CD8-positive, alpha-beta memory T cell (primary cell): ENCODE results near the gene GPR108. TPM values are rescaled to one million over a fixed set of nuclear protein-coding genes. Genes with fewer than 3 reads are reported as not detected.
A peak's percentile ranks its signal among the peaks of the same experiment; 100 is the strongest.

Source experiments
- CTCF ChIA-PET: fragments of 350-600 bp; sonication (Branson Sonifier 250); formaldehyde crosslinking; loops from one replicate; lab custom pipeline; 2021; ENCODE audit warnings: antibody characterized with exemption; lab: Charles Lee
- POLR2A ChIA-PET: fragments of 350-600 bp; sonication (Branson Sonifier 250); formaldehyde crosslinking; loops from one replicate; lab custom pipeline; 2021; ENCODE audit warnings: antibody characterized with exemption; lab: Charles Lee
- DNase-seq, 5 donors: peaks; one replicate each; pipeline versions ENCODE4 v3.0.0 to v3.0.0-alpha.2; 2020 to 2022; ENCODE audit warnings: mixed read lengths in 1 of 5
- H3K27ac ChIP-seq: one replicate; pipeline ENCODE4 v1.7.0; 2013; ENCODE audit warnings: low read depth, mild to moderate bottlenecking, low read length, moderate library complexity
- H3K27me3 ChIP-seq: 2 replicates; pipeline ENCODE4 v1.7.0; 2013; ENCODE audit warnings: low read length, mild to moderate bottlenecking; ENCODE audit not compliant: insufficient read depth, poor library complexity, severe bottlenecking
- H3K36me3 ChIP-seq: 2 replicates; pipeline ENCODE4 v1.7.0; 2013; ENCODE audit warnings: mild to moderate bottlenecking, low read length, moderate library complexity; ENCODE audit not compliant: insufficient read depth
- H3K4me1 ChIP-seq: 2 replicates; pipeline ENCODE4 v1.7.0; 2013; ENCODE audit warnings: mild to moderate bottlenecking, low read length, moderate library complexity; ENCODE audit not compliant: insufficient read depth
- H3K4me3 ChIP-seq: 2 replicates; pipeline ENCODE4 v1.7.0; 2013; ENCODE audit warnings: mild to moderate bottlenecking, low read length
- H3K9me3 ChIP-seq: 2 replicates; pipeline ENCODE4 v1.7.0; 2013; ENCODE audit warnings: mild to moderate bottlenecking, low read length
- H3K27ac Mint-ChIP-seq, 8 donors: one replicate each; pipeline ENCODE4 v1.8.0; 2020 to 2021; ENCODE audit warnings: mixed read lengths in 8 of 8, mild to moderate bottlenecking in 6 of 8, inconsistent platforms in 3 of 8, moderate library complexity in 3 of 8
- H3K27me3 Mint-ChIP-seq, 2 donors: one replicate each; pipeline ENCODE4 v1.8.0; 2020 to 2021; ENCODE audit warnings: mixed read lengths in 2 of 2, mild to moderate bottlenecking in 1 of 2, moderate library complexity in 1 of 2
- H3K36me3 Mint-ChIP-seq, 3 donors: one replicate each; pipeline ENCODE4 v1.8.0; 2020 to 2021; ENCODE audit warnings: mixed read lengths in 3 of 3, inconsistent platforms in 1 of 3, mild to moderate bottlenecking in 1 of 3
- H3K4me1 Mint-ChIP-seq, 3 donors: one replicate each; pipeline ENCODE4 v1.8.0; 2020 to 2021; ENCODE audit warnings: mixed read lengths in 3 of 3, inconsistent platforms in 1 of 3, mild to moderate bottlenecking in 1 of 3
- H3K4me3 Mint-ChIP-seq, 7 donors: one replicate each; pipeline ENCODE4 v1.8.0; 2020 to 2021; ENCODE audit warnings: mixed read lengths in 7 of 7, mild to moderate bottlenecking in 6 of 7, moderate library complexity in 4 of 7, inconsistent platforms in 2 of 7
- H3K9me3 Mint-ChIP-seq, 5 donors: one replicate each; pipeline ENCODE4 v1.8.0; 2020 to 2022; ENCODE audit warnings: mixed read lengths in 5 of 5, mild to moderate bottlenecking in 3 of 5, moderate library complexity in 2 of 5, inconsistent platforms in 1 of 5
- polyA plus RNA-seq: library from polyadenylated mRNA; unstranded; fragments of 300-500 nt; fragmentation: Illumina TruSeq; gene quantifications from one replicate; pipeline ENCODE4 v1.2.3, GENCODE V29; 2021
- total RNA-seq, 2 experiments: library from RNA; stranded (reverse); gene quantifications; one replicate each; pipeline ENCODE4 v1.2.3, GENCODE V29; 2021

The GPR108 gene
- total and polyA plus RNA-seq, 3 experiments from 2014 or later, result 72.0 to 108 (median 74.0) TPM

GRCh38 chr19:6706633-6706958 lies 30.8 kb downstream of the GPR108 start:
- no peak overlapping the region for H3K4me3 Mint-ChIP-seq
- POLR2A ChIA-PET, result no interaction called here
- H3K27ac ChIP-seq, result no peak overlapping the region
- H3K4me1 ChIP-seq, result no peaks in the 10 kb centered on the region
- H3K27ac Mint-ChIP-seq, result no peak overlapping the region
- H3K9me3 Mint-ChIP-seq, result no peaks in the 10 kb centered on the region
- H3K36me3 ChIP-seq, result no peaks in the 10 kb centered on the region
- peaks cover 10% of the 10 kb centered on the region for H3K27me3 ChIP-seq
- DNase-seq, result no peak
- CTCF ChIA-PET, result no interaction called here
- H3K36me3 Mint-ChIP-seq, result no peaks in the 10 kb centered on the region
- peaks cover 16 to 26% of the 10 kb centered on the region in 2 donors for H3K27me3 Mint-ChIP-seq
- H3K4me1 Mint-ChIP-seq, result peaks cover 11 to 15% (median 14%) of the 10 kb centered on the region in 3 donors
- H3K9me3 ChIP-seq, result no peaks in the 10 kb centered on the region
- H3K4me3 ChIP-seq, result no peak overlapping the region

DNA sequence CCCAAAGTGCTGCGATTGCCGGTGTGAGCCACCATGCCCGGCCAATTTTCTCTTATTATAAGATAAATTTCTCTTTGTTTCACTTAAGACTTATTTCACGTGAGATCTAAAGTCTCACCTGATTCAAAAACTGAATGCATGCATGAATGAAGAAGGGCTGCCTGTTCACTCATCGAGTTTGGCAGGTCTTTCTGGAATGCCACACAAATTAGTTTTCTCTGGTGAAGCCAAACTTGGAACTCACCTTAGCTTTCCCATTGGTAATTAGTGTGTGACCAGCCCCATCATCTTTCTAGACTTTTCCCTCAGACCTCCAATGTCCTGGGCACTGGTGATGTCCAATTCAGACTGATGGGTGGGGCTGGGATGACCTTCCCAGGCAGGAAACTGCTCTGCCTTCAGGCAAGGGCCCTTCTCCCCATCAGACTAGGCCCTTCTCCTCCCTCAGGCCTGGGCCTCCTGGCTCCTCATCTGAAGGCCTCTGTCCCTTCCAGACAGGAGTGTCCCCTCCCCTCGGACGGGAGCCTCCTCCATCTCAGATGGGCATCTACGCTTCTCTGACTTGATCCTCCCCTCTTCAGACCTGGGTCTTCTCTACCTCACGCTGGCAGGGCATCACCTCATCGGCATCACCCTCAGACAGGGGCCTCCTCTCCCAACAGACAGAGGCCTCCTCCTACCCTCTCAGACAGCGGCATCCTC lies 31.3 kb downstream of the GPR108 start:
- peaks cover 10% of the 10 kb centered on the region for H3K27me3 ChIP-seq
- no peaks in the 10 kb centered on the region for H3K36me3 ChIP-seq
- CTCF ChIA-PET, result no interaction called here
- H3K27ac ChIP-seq, result no peak overlapping the region
- H3K36me3 Mint-ChIP-seq, result no peaks in the 10 kb centered on the region
- H3K4me3 Mint-ChIP-seq, result no peak overlapping the region
- peaks cover 11 to 12% (median 11%) of the 10 kb centered on the region in 3 donors for H3K4me1 Mint-ChIP-seq
- H3K27me3 Mint-ChIP-seq, result peaks cover 15 to 20% of the 10 kb centered on the region in 2 donors
- H3K9me3 ChIP-seq, result no peaks in the 10 kb centered on the region
- H3K9me3 Mint-ChIP-seq, result no peaks in the 10 kb centered on the region
- POLR2A ChIA-PET, result no interaction called here
- no peak for DNase-seq
- H3K4me3 ChIP-seq, result no peak overlapping the region
- no peaks in the 10 kb centered on the region for H3K4me1 ChIP-seq
- H3K27ac Mint-ChIP-seq, result peak overlapping the region in 1 of 8 donors; percentile 52

DNA sequence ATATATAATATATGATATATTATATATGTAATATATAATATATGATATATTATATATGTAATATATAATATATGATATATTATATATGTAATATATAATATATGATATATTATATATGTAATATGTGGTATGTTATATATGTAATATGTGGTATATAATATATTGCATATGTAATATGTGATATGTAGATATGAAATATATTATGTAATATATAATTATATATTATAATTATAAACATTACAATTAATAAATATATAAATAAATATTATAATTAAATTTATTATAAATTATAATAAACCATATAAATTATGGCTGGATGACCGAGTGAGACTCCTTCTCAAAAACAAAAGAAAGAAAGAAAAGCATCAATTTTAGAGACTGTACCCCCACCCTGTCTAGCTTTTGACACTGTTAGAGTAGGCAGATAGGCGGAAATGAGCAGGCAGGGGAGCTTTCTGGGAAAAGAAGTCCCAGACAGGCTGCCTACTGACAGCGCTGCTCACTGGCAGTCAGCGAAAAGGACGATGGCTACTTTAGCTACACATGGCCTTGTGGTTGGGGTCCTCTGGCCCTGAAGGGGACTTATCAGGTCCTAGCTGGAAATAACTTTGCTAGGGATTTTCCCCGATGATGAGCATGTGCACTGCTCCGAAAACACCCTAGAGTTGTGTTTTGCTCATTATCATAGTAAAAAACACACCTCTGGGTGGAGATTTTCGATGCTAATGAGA lies 36.6 kb downstream of the GPR108 start:
- Mint-ChIP-seq H3K9me3 (no peaks in the 10 kb centered on the region), H3K27me3 (no peaks in the 10 kb centered on the region), H3K4me3 (no peak overlapping the region), H3K36me3 (no peaks in the 10 kb centered on the region), H3K4me1 (peaks cover 2 to 7% (median 4%) of the 10 kb centered on the region in 3 donors), H3K27ac (no peak overlapping the region)
- no peaks in the 10 kb centered on the region for H3K9me3 ChIP-seq
- no peaks in the 10 kb centered on the region for H3K27me3 ChIP-seq
- H3K36me3 ChIP-seq, result no peaks in the 10 kb centered on the region
- ChIA-PET CTCF (no interaction called here), POLR2A (no interaction called here)
- H3K27ac ChIP-seq, result no peak overlapping the region
- H3K4me3 ChIP-seq, result no peak overlapping the region
- no peak for DNase-seq
- no peaks in the 10 kb centered on the region for H3K4me1 ChIP-seq

DNA sequence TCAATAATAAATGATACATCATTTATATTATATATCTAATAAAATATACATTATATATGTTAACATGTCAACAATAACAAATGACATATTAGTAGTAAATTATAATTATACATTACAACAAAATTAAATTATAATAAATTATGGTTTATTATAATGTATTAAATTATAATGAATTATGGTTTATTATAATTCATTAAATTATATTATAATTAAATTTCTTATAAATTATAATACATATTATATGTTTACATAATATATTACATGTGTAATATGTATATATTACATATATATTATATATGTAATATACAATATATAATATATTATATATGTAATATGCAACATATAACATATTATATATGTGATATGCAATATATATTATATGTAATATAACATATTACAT lies 37.4 kb downstream of the GPR108 start:
- DNase-seq, result no peak
- no peak overlapping the region for H3K4me3 ChIP-seq
- no peak overlapping the region for H3K4me3 Mint-ChIP-seq
- H3K27me3 Mint-ChIP-seq, result no peaks in the 10 kb centered on the region
- no peaks in the 10 kb centered on the region for H3K4me1 ChIP-seq
- no peak overlapping the region for H3K27ac ChIP-seq
- CTCF ChIA-PET, result no interaction called here
- no peaks in the 10 kb centered on the region for H3K27me3 ChIP-seq
- H3K9me3 Mint-ChIP-seq, result no peaks in the 10 kb centered on the region
- peaks cover 2 to 7% (median 4%) of the 10 kb centered on the region in 3 donors for H3K4me1 Mint-ChIP-seq
- no peak overlapping the region for H3K27ac Mint-ChIP-seq
- no peaks in the 10 kb centered on the region for H3K36me3 Mint-ChIP-seq
- POLR2A ChIA-PET, result no interaction called here
- H3K36me3 ChIP-seq, result no peaks in the 10 kb centered on the region
- no peaks in the 10 kb centered on the region for H3K9me3 ChIP-seq

GRCh38 chr19:6697291-6697690 lies 40.1 kb downstream of the GPR108 start:
- Mint-ChIP-seq H3K27me3 (no peaks in the 10 kb centered on the region), H3K9me3 (no peaks in the 10 kb centered on the region), H3K36me3 (no peaks in the 10 kb centered on the region), H3K4me1 (peaks cover 2 to 7% (median 4%) of the 10 kb centered on the region in 3 donors), H3K4me3 (no peak overlapping the region), H3K27ac (peak overlapping the region in 1 of 8 donors; percentile 29)
- POLR2A ChIA-PET, result no interaction called here
- Histone ChIP-seq H3K36me3 (no peaks in the 10 kb centered on the region), H3K4me1 (no peaks in the 10 kb centered on the region), H3K9me3 (no peaks in the 10 kb centered on the region), H3K27ac (no peak overlapping the region), H3K27me3 (no peaks in the 10 kb centered on the region), H3K4me3 (no peak overlapping the region)
- DNase-seq, result no peak
- CTCF ChIA-PET, result no interaction called here

DNA sequence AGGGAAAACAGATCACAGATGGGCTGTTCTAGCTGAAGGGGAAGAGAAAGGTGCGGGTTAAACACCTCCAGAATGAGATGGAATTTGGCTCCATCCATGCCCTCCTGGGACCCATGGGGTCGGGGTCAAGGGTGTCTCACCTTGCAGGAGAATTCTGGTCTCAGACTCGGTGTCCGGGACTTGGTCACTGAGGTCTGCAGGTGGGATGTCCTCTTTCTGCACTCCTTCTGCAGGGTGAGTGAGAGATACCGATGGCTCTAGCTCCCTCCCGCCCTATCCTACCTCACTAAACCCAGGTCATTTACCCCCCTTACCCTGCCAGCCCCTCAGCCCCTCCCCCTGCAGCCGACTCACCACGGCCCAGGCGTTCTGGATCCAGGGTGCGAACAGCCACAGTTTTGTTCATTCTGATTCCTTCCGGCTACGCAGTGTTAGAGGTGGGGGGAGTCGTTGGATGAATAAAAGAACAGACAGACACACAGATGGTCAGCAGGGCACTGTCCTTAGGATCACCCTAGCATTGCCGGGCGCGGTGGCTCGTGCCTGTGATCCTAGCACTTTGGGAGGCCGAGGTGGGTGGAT lies 41.0 kb downstream of the GPR108 start:
- Mint-ChIP-seq H3K36me3 (no peaks in the 10 kb centered on the region), H3K27me3 (no peaks in the 10 kb centered on the region), H3K9me3 (no peaks in the 10 kb centered on the region), H3K4me3 (no peak overlapping the region), H3K27ac (no peak overlapping the region), H3K4me1 (peaks cover 2 to 7% (median 4%) of the 10 kb centered on the region in 3 donors)
- Histone ChIP-seq H3K36me3 (no peaks in the 10 kb centered on the region), H3K27me3 (no peaks in the 10 kb centered on the region), H3K27ac (no peak overlapping the region), H3K4me3 (no peak overlapping the region), H3K4me1 (no peaks in the 10 kb centered on the region), H3K9me3 (no peaks in the 10 kb centered on the region)
- DNase-seq, result no peak
- POLR2A ChIA-PET, result no interaction called here
- CTCF ChIA-PET, result no interaction called here

DNA sequence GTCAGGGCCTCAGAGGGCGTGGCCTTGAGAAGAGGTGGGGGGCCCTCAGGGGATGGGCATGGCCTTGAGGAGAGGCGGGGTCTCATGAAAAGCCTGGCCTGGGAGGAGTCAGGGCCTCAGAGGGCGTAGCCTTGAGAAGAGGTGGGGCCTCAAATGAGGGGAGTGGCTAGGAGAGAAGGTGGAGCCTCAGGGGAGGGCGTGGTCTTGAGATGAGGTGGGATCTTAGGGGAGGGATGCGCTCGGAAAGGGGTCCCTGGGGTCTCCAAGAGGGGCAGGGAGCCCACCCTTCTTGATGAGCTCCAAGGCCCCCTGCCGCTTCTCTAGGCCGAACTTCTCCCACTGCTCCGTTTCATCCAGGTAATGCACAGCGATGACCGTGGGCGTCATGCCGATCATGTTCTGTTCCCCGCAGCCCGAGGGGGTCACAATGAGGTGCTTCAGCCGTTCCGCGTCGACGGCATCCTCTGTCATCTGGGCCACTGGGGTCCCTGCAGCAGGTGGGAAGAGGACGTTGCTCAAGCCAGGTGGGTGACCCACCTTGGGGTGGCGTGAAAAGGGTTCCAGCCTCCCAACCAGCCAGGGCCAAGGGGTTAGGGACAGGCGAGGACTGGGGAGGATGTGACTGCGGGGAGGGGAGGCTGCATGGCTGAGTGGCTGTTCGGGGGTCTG lies 43.1 kb downstream of the GPR108 start:
- Histone ChIP-seq H3K27me3 (no peaks in the 10 kb centered on the region), H3K4me3 (no peak overlapping the region), H3K27ac (no peak overlapping the region), H3K4me1 (no peaks in the 10 kb centered on the region), H3K9me3 (no peaks in the 10 kb centered on the region), H3K36me3 (no peaks in the 10 kb centered on the region)
- Mint-ChIP-seq H3K27me3 (no peaks in the 10 kb centered on the region), H3K4me3 (no peak overlapping the region), H3K9me3 (no peaks in the 10 kb centered on the region), H3K27ac (peak overlapping the region in 1 of 8 donors; percentile 9), H3K4me1 (peaks cover 2 to 7% (median 4%) of the 10 kb centered on the region in 3 donors), H3K36me3 (no peaks in the 10 kb centered on the region)
- ChIA-PET POLR2A (no interaction called here), CTCF (no interaction called here)
- DNase-seq, result no peak

GRCh38 chr19:6693681-6694080 lies 43.7 kb downstream of the GPR108 start:
- Mint-ChIP-seq H3K36me3 (no peaks in the 10 kb centered on the region), H3K9me3 (no peaks in the 10 kb centered on the region), H3K27ac (peak overlapping the region in 1 of 8 donors; percentile 88), H3K27me3 (no peaks in the 10 kb centered on the region), H3K4me1 (peaks cover 3 to 7% (median 5%) of the 10 kb centered on the region in 3 donors), H3K4me3 (no peak overlapping the region)
- H3K9me3 ChIP-seq, result no peaks in the 10 kb centered on the region
- H3K4me1 ChIP-seq, result no peaks in the 10 kb centered on the region
- H3K4me3 ChIP-seq, result no peak overlapping the region
- ChIA-PET CTCF (no interaction called here), POLR2A (no interaction called here)
- no peaks in the 10 kb centered on the region for H3K27me3 ChIP-seq
- no peaks in the 10 kb centered on the region for H3K36me3 ChIP-seq
- no peak for DNase-seq
- H3K27ac ChIP-seq, result no peak overlapping the region
